K562 (cell line): ENCODE data around the gene GORASP1. TPM values are rescaled to one million over a fixed set of nuclear protein-coding genes. Genes with fewer than 3 reads are reported as not detected.

Experiments used
- ADNP ChIP-seq: fragments of 200-800 bp; sonication (Bioruptor generic); IDR thresholded peaks from 2 replicates; pipeline ENCODE4 v1.6.1; 2016; ENCODE audit warnings: missing genetic modification characterization, missing compliant biosample characterization
- ATF1 ChIP-seq, 2 experiments: fragments of 450-650 bp in 1 of 2; IDR thresholded peaks; 2 replicates each; pipeline ENCODE4 v1.6.1; 2016; ENCODE audit warnings: missing compliant biosample characterization in 1 of 2, missing genetic modification characterization in 1 of 2
- CEBPB ChIP-seq: fragments of 450-650 bp; IDR thresholded peaks from 2 replicates; pipeline ENCODE4 v1.6.1; 2016; ENCODE audit warnings: missing genetic modification characterization, missing compliant biosample characterization
- ELK1 ChIP-seq: sonication (generic); formaldehyde crosslinking; IDR thresholded peaks from 2 replicates; pipeline ENCODE4 v1.8.1; 2022; ENCODE audit warnings: missing genetic modification reagents
- HDAC2 ChIP-seq: fragments of 450-650 bp; IDR thresholded peaks from 2 replicates; pipeline ENCODE4 v1.6.1; 2016; ENCODE audit warnings: mild to moderate bottlenecking
- MCM7 ChIP-seq, 2 experiments: fragments of 450-650 bp; IDR thresholded peaks; 2 replicates each; pipeline ENCODE4 v1.6.1; 2016 to 2018
- MEF2D ChIP-seq: conservative IDR thresholded peaks from 2 replicates; pipeline ENCODE4 v1.6.1; 2016; ENCODE audit warnings: low read depth, missing genetic modification characterization, missing compliant biosample characterization
- MIER1 ChIP-seq: fragments of 450-650 bp; IDR thresholded peaks from 2 replicates; pipeline ENCODE4 v1.6.1; 2016; ENCODE audit warnings: antibody characterized with exemption, mild to moderate bottlenecking, low read depth
- NELFE ChIP-seq: IDR thresholded peaks from 2 replicates; pipeline ENCODE4 v1.6.1; 2011; ENCODE audit warnings: mild to moderate bottlenecking; ENCODE audit not compliant: insufficient read depth, insufficient read length
- NR3C1 ChIP-seq: sonication (generic); formaldehyde crosslinking; IDR thresholded peaks from 2 replicates; pipeline ENCODE4 v1.8.1; 2022; ENCODE audit warnings: missing genetic modification reagents
- TARDBP ChIP-seq: fragments of 450-650 bp; IDR thresholded peaks from 2 replicates; pipeline ENCODE4 v1.6.1; 2016
- VEZF1 ChIP-seq: fragments of 200-800 bp; sonication (Bioruptor generic); IDR thresholded peaks from 2 replicates; pipeline ENCODE4 v1.6.1; 2017; ENCODE audit warnings: missing genetic modification characterization, missing compliant biosample characterization
- ZBED1 ChIP-seq: IDR thresholded peaks from 2 replicates; pipeline ENCODE4 v1.6.1; 2014
- ZBTB12 ChIP-seq: fragments of 250-450 bp; sonication (Bioruptor Pico); IDR thresholded peaks from 2 replicates; pipeline ENCODE4 v1.4.0; 2020
- ZBTB2 ChIP-seq: fragments of 450-650 bp; IDR thresholded peaks from 2 replicates; pipeline ENCODE4 v1.6.1; 2016; ENCODE audit warnings: antibody characterized with exemption
- ZNF766 ChIP-seq: fragments of 200-800 bp; sonication (Bioruptor generic); conservative IDR thresholded peaks from 2 replicates; pipeline ENCODE4 v1.6.1; 2016; ENCODE audit warnings: missing genetic modification characterization, missing compliant biosample characterization
- polyA plus RNA-seq, 8 experiments: library from polyadenylated mRNA; depleted of rRNA in 4 of 8; stranded (reverse) in 5 of 8; unstranded in 3 of 8; fragments of >200 nt; fragmentation: Nextera tagmentation in 2 of 8; fragmentation: Illumina TruSeq in 1 of 8; extraction: Ambion mirVana in 2 of 8; extraction: Trizol in 1 of 8; gene quantifications; 2 replicates each; pipeline versions ENCODE4 v1.2.1 to v1.2.3, GENCODE V29; 2011 to 2014; ENCODE audit warnings: inconsistent platforms in 1 of 8, missing spikeins in 1 of 8
- total RNA-seq, 7 experiments: library from RNA; depleted of rRNA in 6 of 7; stranded (reverse); fragments of >200 nt in 6 of 7; fragmentation: Illumina TruSeq in 2 of 7; extraction: Trizol in 2 of 7; gene quantifications; 2 replicates each; pipeline versions ENCODE4 v1.2.1 to v1.2.3, GENCODE V29; 2011 to 2021; ENCODE audit warnings: low replicate concordance in 1 of 7
- TF ChIP-seq, protein P1 (sequence below): fragments of 450-650 bp; IDR thresholded peaks from 2 replicates; pipeline ENCODE4 v1.6.1; 2014; ENCODE audit warnings: low read depth, mild to moderate bottlenecking, moderate library complexity, borderline replicate concordance
- TF ChIP-seq, protein P2 (sequence below): sonication (generic); formaldehyde crosslinking; IDR thresholded peaks from 2 replicates; pipeline ENCODE4 v1.8.1; 2023; ENCODE audit warnings: mild to moderate bottlenecking, missing genetic modification reagents, moderate library complexity

GORASP1 gene
- total and polyA plus RNA-seq, 9 of the 15 experiments (the other 6 are each of a cell fraction or from before 2014, with no cell fraction given), result 8.4 to 87.9 (median 67.6) TPM

GRCh38 chr3:39051649-39052561, 55.5 kb downstream of the GORASP1 start, which contains the start of the genes SCN11A and WDR48 (continued):
- TF ChIP-seq VEZF1 (CRISPR knock-in tag), result peak; percentile 72
- peak; percentile 91 for TF ChIP-seq ZBTB12
- peak; percentile 18; the same call in 1 of the 2 replicates for TF ChIP-seq ZNF766
- TF ChIP-seq, protein P1, sequence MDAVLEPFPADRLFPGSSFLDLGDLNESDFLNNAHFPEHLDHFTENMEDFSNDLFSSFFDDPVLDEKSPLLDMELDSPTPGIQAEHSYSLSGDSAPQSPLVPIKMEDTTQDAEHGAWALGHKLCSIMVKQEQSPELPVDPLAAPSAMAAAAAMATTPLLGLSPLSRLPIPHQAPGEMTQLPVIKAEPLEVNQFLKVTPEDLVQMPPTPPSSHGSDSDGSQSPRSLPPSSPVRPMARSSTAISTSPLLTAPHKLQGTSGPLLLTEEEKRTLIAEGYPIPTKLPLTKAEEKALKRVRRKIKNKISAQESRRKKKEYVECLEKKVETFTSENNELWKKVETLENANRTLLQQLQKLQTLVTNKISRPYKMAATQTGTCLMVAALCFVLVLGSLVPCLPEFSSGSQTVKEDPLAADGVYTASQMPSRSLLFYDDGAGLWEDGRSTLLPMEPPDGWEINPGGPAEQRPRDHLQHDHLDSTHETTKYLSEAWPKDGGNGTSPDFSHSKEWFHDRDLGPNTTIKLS, result no peak; the same call in 1 of the 2 replicates
- peak; percentile 54; the same call in 1 of the 2 replicates for TF ChIP-seq HDAC2
- TF ChIP-seq ZBTB2, result peak; percentile 28; the same call in 1 of the 2 replicates
- TF ChIP-seq ADNP (tag), result no peak
- TF ChIP-seq MCM7 (IDR thresholded peaks at IDR 0.05), result no peak
- TF ChIP-seq, protein P2, sequence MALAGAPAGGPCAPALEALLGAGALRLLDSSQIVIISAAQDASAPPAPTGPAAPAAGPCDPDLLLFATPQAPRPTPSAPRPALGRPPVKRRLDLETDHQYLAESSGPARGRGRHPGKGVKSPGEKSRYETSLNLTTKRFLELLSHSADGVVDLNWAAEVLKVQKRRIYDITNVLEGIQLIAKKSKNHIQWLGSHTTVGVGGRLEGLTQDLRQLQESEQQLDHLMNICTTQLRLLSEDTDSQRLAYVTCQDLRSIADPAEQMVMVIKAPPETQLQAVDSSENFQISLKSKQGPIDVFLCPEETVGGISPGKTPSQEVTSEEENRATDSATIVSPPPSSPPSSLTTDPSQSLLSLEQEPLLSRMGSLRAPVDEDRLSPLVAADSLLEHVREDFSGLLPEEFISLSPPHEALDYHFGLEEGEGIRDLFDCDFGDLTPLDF (CRISPR knock-in tag), result 0 out of 2 replicates have a peak, but pooled peaks have one; percentile 12
- TF ChIP-seq NELFE, result no peak
- peak; percentile 68 for TF ChIP-seq ATF1 (CRISPR knock-in tag; IDR thresholded peaks at IDR 0.05)
- TF ChIP-seq ATF1 (tag; IDR thresholded peaks at IDR 0.05), result peak; percentile 98
- TF ChIP-seq CEBPB (tag), result peak; percentile 45
- 0 out of 2 replicates have a peak, but pooled peaks have one; percentile 40 for TF ChIP-seq MEF2D (tag)
- TF ChIP-seq ZBED1, result peak; percentile 78; the same call in 1 of the 2 replicates
- peak; percentile 79; the same call in 1 of the 2 replicates for TF ChIP-seq NR3C1 (CRISPR knock-in tag)
- TF ChIP-seq TARDBP, result peak; percentile 77; the same call in 1 of the 2 replicates
- no peak for TF ChIP-seq ELK1 (CRISPR knock-in tag)
- TF ChIP-seq MIER1, result peak; percentile 74; the same call in 1 of the 2 replicates
